ENCODE data around the gene DAAM1.

The DAAM1 gene

DNA sequence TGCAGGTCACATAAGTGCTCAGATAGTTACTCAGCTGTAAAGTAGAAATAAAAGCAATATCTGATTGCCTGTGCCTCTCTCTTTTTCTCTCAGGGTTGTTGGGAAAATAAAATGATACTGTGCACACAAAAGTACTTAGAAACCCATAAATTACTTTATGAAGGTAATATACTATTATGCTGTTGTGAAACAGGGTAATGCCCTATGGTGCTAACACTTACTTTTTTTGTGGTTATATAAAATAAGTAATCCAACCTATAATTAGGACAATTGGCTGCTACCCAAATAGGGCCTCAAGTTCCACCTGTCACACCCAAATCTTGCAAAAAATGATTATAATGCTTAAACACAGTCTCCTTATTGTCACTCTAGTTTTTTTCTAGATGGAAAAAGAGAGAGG is 50.6 kb downstream of the DAAM1 start:
- ChIA-PET POLR2A (no interaction called here), CTCF (no interaction called here)
- DNase-seq (ENCODE audit: extremely low spot score), result no peak
- no peak for TF ChIP-seq CTBP1 (IDR thresholded peaks at IDR 0.05; ENCODE audit: borderline replicate concordance)
- TF ChIP-seq SP1 (IDR thresholded peaks at IDR 0.05), result no peak
- no peak for TF ChIP-seq SUZ12 (IDR thresholded peaks at IDR 0.05)
- TF ChIP-seq HDGF (IDR thresholded peaks at IDR 0.05; ENCODE audit: borderline replicate concordance), result no peak
- no peak for TF ChIP-seq ARNT (IDR thresholded peaks at IDR 0.05)
- TF ChIP-seq TARDBP (IDR thresholded peaks at IDR 0.05), result no peak
- no peak for TF ChIP-seq BHLHE40 (IDR thresholded peaks at IDR 0.05; ENCODE audit: borderline replicate concordance)

DNA sequence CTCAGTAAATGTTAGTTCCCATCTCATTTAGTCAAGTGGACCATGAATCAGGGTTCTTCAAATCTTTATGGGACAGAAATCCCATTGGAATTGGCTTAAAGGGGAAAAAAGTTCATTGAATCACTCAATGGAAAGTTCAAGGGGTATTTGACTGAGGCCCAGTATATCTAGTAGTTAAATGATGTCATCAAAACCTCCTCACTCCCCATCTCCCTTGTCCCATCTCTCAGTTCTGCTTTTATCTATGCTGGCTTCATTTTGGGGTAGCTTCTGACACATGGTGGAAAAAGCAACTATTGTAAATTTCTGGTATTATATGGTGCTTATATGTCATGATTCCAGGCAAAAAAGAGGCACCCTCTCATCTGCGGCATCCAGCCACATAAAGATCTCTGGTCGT is 51.9 kb downstream of the DAAM1 start:
- no peak for DNase-seq (ENCODE audit: extremely low spot score)
- TF ChIP-seq, protein P1, sequence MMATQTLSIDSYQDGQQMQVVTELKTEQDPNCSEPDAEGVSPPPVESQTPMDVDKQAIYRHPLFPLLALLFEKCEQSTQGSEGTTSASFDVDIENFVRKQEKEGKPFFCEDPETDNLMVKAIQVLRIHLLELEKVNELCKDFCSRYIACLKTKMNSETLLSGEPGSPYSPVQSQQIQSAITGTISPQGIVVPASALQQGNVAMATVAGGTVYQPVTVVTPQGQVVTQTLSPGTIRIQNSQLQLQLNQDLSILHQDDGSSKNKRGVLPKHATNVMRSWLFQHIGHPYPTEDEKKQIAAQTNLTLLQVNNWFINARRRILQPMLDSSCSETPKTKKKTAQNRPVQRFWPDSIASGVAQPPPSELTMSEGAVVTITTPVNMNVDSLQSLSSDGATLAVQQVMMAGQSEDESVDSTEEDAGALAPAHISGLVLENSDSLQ (IDR thresholded peaks at IDR 0.05), result no peak
- TF ChIP-seq TARDBP (IDR thresholded peaks at IDR 0.05), result no peak
- TF ChIP-seq FOXM1 (IDR thresholded peaks at IDR 0.05; ENCODE audit: borderline replicate concordance), result no peak
- TF ChIP-seq SP1 (IDR thresholded peaks at IDR 0.05), result no peak
- TF ChIP-seq FOXA1 (IDR thresholded peaks at IDR 0.05), result no peak
- no peak for TF ChIP-seq ARNT (IDR thresholded peaks at IDR 0.05)
- TF ChIP-seq HDGF (IDR thresholded peaks at IDR 0.05; ENCODE audit: borderline replicate concordance), result no peak
- no peak for TF ChIP-seq LEF1 (IDR thresholded peaks at IDR 0.05; ENCODE audit: borderline replicate concordance)
- no peak for TF ChIP-seq CTBP1 (IDR thresholded peaks at IDR 0.05; ENCODE audit: borderline replicate concordance)
- no peak for TF ChIP-seq NFRKB (IDR thresholded peaks at IDR 0.05)
- TF ChIP-seq BHLHE40 (IDR thresholded peaks at IDR 0.05; ENCODE audit: borderline replicate concordance), result no peak
- no peak for TF ChIP-seq L3MBTL2 (conservative IDR thresholded peaks at IDR 0.05)
- no peak for TF ChIP-seq SUZ12 (IDR thresholded peaks at IDR 0.05)
- TF ChIP-seq FOXK2 (IDR thresholded peaks at IDR 0.05), result no peak
- no peak for TF ChIP-seq ELF4 (IDR thresholded peaks at IDR 0.05)
- TF ChIP-seq ZNF384 (IDR thresholded peaks at IDR 0.05), result no peak
- CTCF ChIA-PET, result no interaction called here
- POLR2A ChIA-PET, result no interaction called here

DNA sequence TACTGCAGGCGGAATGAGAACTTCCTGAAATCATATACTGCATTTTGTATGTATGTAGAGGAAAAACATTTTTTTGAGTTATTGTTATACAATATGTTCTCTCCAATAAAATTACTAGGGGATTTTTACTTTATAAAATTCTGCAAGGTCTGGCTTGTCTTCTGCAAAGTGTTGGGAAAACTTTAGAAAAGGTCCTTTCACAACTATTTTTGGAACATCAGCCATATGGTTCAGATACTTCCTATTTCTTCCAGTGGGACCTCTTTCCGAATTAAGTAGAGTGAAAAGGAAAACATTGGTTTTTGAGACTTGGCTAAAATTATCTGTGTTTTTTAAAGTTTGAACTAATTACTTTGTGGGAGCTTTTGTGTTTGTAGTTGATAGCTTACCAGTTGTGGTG is 52.7 kb downstream of the DAAM1 start:
- POLR2A ChIA-PET, result no interaction called here
- CTCF ChIA-PET, result no interaction called here
- TF ChIP-seq TARDBP (IDR thresholded peaks at IDR 0.05) (no peak), HDGF (IDR thresholded peaks at IDR 0.05; ENCODE audit: borderline replicate concordance) (no peak), CTBP1 (IDR thresholded peaks at IDR 0.05; ENCODE audit: borderline replicate concordance) (no peak), L3MBTL2 (conservative IDR thresholded peaks at IDR 0.05) (no peak)
- no peak for DNase-seq (ENCODE audit: extremely low spot score)

DNA sequence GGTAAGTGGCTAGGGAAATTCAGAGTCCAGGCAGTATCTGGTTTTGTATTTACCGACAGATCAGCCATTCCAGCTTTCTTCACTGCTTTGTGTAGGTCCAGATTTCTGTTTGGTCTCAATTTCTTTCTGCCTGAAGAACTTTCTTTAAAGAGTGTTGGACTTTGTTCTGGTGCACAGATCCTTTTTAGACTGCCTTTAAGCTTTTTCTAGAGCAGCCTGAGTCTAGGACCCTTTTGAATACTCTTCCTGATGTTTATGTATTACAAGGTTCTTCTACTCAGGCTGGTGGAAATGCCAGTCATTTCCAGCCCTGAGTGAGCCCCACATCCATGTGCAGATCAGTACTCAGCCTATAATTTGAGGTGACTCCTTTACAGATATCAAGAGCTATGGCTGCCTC is 54.7 kb downstream of the DAAM1 start:
- POLR2A ChIA-PET, result no interaction called here
- TF ChIP-seq FOXM1 (IDR thresholded peaks at IDR 0.05; ENCODE audit: borderline replicate concordance), result no peak
- TF ChIP-seq ELF4 (IDR thresholded peaks at IDR 0.05), result no peak
- TF ChIP-seq TARDBP (IDR thresholded peaks at IDR 0.05), result no peak
- no peak for TF ChIP-seq ARNT (IDR thresholded peaks at IDR 0.05)
- TF ChIP-seq, protein P1 (IDR thresholded peaks at IDR 0.05), result no peak
- no peak for TF ChIP-seq ZNF384 (IDR thresholded peaks at IDR 0.05)
- TF ChIP-seq L3MBTL2 (conservative IDR thresholded peaks at IDR 0.05), result no peak
- TF ChIP-seq FOXK2 (IDR thresholded peaks at IDR 0.05), result no peak
- no peak for TF ChIP-seq CTBP1 (IDR thresholded peaks at IDR 0.05; ENCODE audit: borderline replicate concordance)
- no peak for TF ChIP-seq HDGF (IDR thresholded peaks at IDR 0.05; ENCODE audit: borderline replicate concordance)
- no peak for TF ChIP-seq NFRKB (IDR thresholded peaks at IDR 0.05)
- TF ChIP-seq FOXA1 (IDR thresholded peaks at IDR 0.05), result no peak
- TF ChIP-seq LEF1 (IDR thresholded peaks at IDR 0.05; ENCODE audit: borderline replicate concordance), result no peak
- TF ChIP-seq BHLHE40 (IDR thresholded peaks at IDR 0.05; ENCODE audit: borderline replicate concordance), result no peak
- no peak for TF ChIP-seq SP1 (IDR thresholded peaks at IDR 0.05)
- no peak for TF ChIP-seq SUZ12 (IDR thresholded peaks at IDR 0.05)
- CTCF ChIA-PET, result no interaction called here
- DNase-seq (ENCODE audit: extremely low spot score), result no peak

DNA sequence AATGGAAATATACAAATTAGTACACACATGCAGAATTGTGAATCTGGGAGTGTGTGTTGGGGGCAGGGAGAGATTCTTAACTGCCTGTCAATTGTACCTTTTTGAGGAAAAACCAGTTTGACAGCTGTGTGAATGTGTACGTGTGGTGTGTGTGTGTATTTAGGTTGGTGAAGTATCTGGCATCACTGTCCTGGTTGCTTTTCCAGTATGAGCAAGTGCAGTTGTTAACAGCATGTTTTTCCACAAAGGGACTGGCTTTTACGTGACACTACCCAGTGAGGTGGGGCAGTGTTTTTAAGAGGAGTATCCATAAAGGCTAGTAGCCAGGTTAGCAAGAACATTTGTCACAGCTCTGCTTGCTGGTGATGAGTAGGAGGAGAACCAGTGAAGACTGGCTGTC is 56.1 kb downstream of the DAAM1 start:
- ChIA-PET POLR2A (no interaction called here), CTCF (interaction anchor here (0.6 kb wide), 1 partner anchor 270 kb away, joined by 3 read pairs; no protein-coding TSS in a partner anchor)
- no peak for TF ChIP-seq NFRKB (IDR thresholded peaks at IDR 0.05)
- DNase-seq (ENCODE audit: extremely low spot score), result no peak

DNA sequence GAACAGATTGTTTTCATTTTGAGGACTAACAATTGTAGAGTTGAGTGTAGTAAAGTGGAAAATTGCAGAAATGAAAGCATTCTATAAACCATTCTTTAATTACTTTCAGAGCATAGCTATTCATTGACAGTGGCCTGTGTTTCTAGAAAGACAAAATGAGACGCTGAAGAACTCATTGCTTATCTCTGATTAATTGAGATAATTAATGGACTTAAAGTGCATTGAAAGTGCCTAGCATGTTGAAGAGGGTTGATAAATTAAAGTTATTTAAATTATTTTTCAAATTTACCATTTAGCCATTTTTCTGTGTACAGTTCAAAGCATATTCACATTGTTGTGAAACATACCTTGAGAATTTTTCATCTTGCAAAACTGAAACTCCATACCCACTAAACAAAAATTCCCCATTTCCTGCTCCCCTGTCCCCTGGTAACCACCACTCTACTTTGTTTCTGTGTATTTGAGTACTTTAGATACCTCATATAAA is 57.4 kb downstream of the DAAM1 start:
- DNase-seq (ENCODE audit: extremely low spot score), result no peak
- CTCF ChIA-PET, result no interaction called here
- TF ChIP-seq ZNF384 (IDR thresholded peaks at IDR 0.05) (no peak), HDGF (IDR thresholded peaks at IDR 0.05; ENCODE audit: borderline replicate concordance) (no peak), FOXM1 (IDR thresholded peaks at IDR 0.05; ENCODE audit: borderline replicate concordance) (no peak), FOXK2 (IDR thresholded peaks at IDR 0.05) (no peak), SP1 (IDR thresholded peaks at IDR 0.05) (no peak), ARNT (IDR thresholded peaks at IDR 0.05) (no peak), L3MBTL2 (conservative IDR thresholded peaks at IDR 0.05) (no peak), BHLHE40 (IDR thresholded peaks at IDR 0.05; ENCODE audit: borderline replicate concordance) (no peak), SUZ12 (IDR thresholded peaks at IDR 0.05) (no peak), CTBP1 (IDR thresholded peaks at IDR 0.05; ENCODE audit: borderline replicate concordance) (no peak), LEF1 (IDR thresholded peaks at IDR 0.05; ENCODE audit: borderline replicate concordance) (no peak), ELF4 (IDR thresholded peaks at IDR 0.05) (no peak), TARDBP (IDR thresholded peaks at IDR 0.05) (no peak), NFRKB (IDR thresholded peaks at IDR 0.05) (no peak), FOXA1 (IDR thresholded peaks at IDR 0.05) (no peak)
- TF ChIP-seq, protein P1 (IDR thresholded peaks at IDR 0.05), result no peak
- POLR2A ChIA-PET, result no interaction called here

Measured in HEK293T (cell line).